HAP-1 (cell line): Measurements from ENCODE around the gene ISG20.

Experiments
- DNase-seq, 2 experiments: peaks; one replicate each; pipeline ENCODE4 v3.0.0-alpha.2; 2016 to 2020; ENCODE audit warnings: low spot score in 2 of 2
- H3K27me3 ChIP-seq: fragments of 250-450 bp; sonication (Bioruptor Pico); 2 replicates; pipeline ENCODE4 v1.5.1; 2020; ENCODE audit warnings: low read depth, mild to moderate bottlenecking, moderate library complexity
- H3K36me3 ChIP-seq: fragments of 250-450 bp; sonication (Bioruptor Pico); replicated peaks from 2 replicates; pipeline ENCODE4 v1.5.1; 2020; ENCODE audit warnings: mild to moderate bottlenecking
- H3K4me1 ChIP-seq: fragments of 250-450 bp; sonication (Bioruptor Pico); 2 replicates; pipeline ENCODE4 v1.5.1; 2020; ENCODE audit warnings: mild to moderate bottlenecking
- H3K4me3 ChIP-seq: fragments of 250-450 bp; sonication (Bioruptor Pico); 2 replicates; pipeline ENCODE4 v1.5.1; 2020; ENCODE audit warnings: mild to moderate bottlenecking, moderate library complexity
- H3K9me3 ChIP-seq: fragments of 250-450 bp; sonication (Bioruptor Pico); 2 replicates; pipeline ENCODE4 v1.5.1; 2020; ENCODE audit warnings: mild to moderate bottlenecking, moderate library complexity
- in situ Hi-C: fragments of 300-500 bp; cut with MboI; formaldehyde crosslinking; loops from 3 replicates; pipeline ENCODE4 v1.14.3; 2020; ENCODE audit warnings: low sequenced_read_pairs, inconsistent platforms, mixed read lengths

Gene ISG20

DNA sequence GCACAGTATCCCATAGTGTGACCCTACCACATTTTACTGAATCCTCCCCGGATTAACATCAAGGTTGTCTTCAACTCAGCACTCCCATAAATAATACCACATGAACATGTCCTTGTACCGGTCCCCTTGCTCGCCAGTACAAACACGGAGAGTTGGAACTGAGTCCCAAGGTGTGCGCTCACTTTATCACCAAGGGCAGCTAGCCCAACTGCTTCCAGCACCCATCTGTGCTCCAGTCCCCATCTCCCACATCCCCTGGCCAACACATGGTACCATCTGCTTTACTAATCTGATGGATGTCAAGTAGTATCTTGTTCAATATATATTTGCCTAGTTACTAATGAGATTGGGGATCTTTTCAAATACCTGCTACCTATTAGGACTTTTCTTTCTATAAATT is 64.7 kb downstream of the ISG20 start:
- no peak overlapping the region for H3K4me3 ChIP-seq
- peaks cover 71% of the 10 kb centered on the region for H3K27me3 ChIP-seq
- no peaks in the 10 kb centered on the region for H3K36me3 ChIP-seq
- DNase-seq: no peak
- H3K4me1 ChIP-seq: no peaks in the 10 kb centered on the region; the same call in 1 of the 2 replicates
- in situ Hi-C loops: no loop called here
- no peaks in the 10 kb centered on the region for H3K9me3 ChIP-seq

DNA sequence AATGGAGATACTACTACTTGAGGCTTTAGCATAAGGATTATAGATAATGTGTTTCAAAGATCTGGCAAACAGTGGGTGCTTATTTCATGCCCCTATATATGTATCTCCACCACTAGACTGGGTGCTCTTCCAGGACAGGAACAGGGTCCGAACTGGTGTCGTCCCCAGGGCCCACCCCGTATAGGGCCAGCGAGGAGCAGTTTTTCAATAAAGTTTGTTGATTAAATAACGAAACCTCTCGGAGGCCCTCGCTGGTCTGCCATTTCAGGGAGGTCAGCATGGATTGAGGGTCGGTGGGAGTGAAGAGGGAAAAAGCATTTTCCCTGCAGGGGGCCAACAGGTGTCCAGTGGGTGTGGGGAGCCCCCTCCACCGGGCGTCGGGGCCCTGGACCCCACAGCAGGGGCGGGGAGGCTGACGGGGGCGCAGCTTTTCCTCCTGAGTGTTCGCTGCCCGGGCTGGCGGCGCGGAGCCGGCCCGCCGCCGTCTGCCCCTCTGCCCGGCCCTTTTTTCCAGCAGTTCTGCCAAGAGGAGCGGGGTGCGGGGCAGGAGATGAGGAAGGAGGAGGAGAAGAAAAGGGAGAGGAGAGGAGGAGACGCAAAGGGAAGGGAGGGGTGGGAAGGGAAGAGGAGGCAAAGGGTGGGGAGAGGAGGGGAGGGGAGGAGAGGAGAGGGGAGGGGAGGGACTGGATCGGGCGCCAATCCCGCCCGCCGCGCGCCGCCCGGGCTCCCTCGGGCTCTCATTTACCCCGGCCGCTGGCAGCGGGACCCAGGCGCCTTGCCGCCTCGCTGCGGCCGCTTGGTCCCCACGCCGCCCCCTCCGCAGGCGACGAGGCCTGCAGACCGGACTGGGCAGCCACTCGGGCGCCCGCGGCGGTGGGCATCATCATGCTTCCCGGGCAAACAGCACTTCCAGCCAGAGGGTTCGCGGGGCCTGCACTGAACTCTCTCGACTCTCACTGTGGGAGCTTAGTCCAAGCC is 66.3 kb downstream of the ISG20 start:
- no peaks in the 10 kb centered on the region for H3K36me3 ChIP-seq
- no peaks in the 10 kb centered on the region for H3K9me3 ChIP-seq
- peak; percentile 8 to 65 for DNase-seq
- in situ Hi-C loops: no loop called here
- H3K4me1 ChIP-seq: no peaks in the 10 kb centered on the region; the same call in 1 of the 2 replicates
- peaks cover 71% of the 10 kb centered on the region for H3K27me3 ChIP-seq
- H3K4me3 ChIP-seq: peak overlapping the region; percentile 12

- Histone ChIP-seq H3K4me3 (no peak overlapping the region), H3K4me1 (no peaks in the 10 kb centered on the region; the same call in 1 of the 2 replicates), H3K27me3 (peaks cover 76% of the 10 kb centered on the region), H3K9me3 (no peaks in the 10 kb centered on the region), H3K36me3 (no peaks in the 10 kb centered on the region)
- no peak for DNase-seq
- in situ Hi-C loops: no loop called here
These were observed 67.0 kb downstream of the ISG20 start for GRCh38 chr15:88705769-88706165.
